ENCODE measurements around the gene DLG4.

GRCh38 chr17:7213895-7214299 lies 5.7 kb downstream of the DLG4 start:
- TF ChIP-seq CTCF (IDR thresholded peaks at IDR 0.05) (no peak), POLR2A (IDR thresholded peaks at IDR 0.05) (no peak), POLR2AphosphoS5 (IDR thresholded peaks at IDR 0.05) (no peak)
